Subcutaneous abdominal adipose tissue (tissue), 5 donors: ENCODE measurements around the gene LMNB1.

ENCODE experiments used
- H3K27ac ChIP-seq: one replicate; pipeline ENCODE4 v1.7.0; 2013; ENCODE audit warnings: low read depth, mild to moderate bottlenecking, inconsistent platforms, low read length, moderate library complexity
- H3K27me3 ChIP-seq, 5 donors: one replicate each; pipeline ENCODE4 v1.7.0; 2013; ENCODE audit warnings: low read length in 5 of 5, inconsistent platforms in 1 of 5; ENCODE audit not compliant: control insufficient read depth in 5 of 5, insufficient read depth in 4 of 5
- H3K36me3 ChIP-seq, 5 donors: one replicate each; pipeline ENCODE4 v1.7.0; 2013; ENCODE audit warnings: low read length in 5 of 5; ENCODE audit not compliant: control insufficient read depth in 5 of 5, insufficient read depth in 5 of 5
- H3K4me1 ChIP-seq, 5 donors: one replicate each; pipeline ENCODE4 v1.7.0; 2013; ENCODE audit warnings: low read length in 5 of 5, mild to moderate bottlenecking in 3 of 5, moderate library complexity in 1 of 5; ENCODE audit not compliant: control insufficient read depth in 5 of 5, insufficient read depth in 5 of 5
- H3K4me3 ChIP-seq, 5 donors: one replicate each; pipeline ENCODE4 v1.7.0; 2013; ENCODE audit warnings: low read length in 5 of 5, low read depth in 1 of 5
- H3K9ac ChIP-seq, 5 donors: one replicate each; pipeline ENCODE4 v1.7.0; 2013; ENCODE audit warnings: low read length in 5 of 5, mild to moderate bottlenecking in 4 of 5, moderate library complexity in 3 of 5
- H3K9me3 ChIP-seq, 5 donors: one replicate each; pipeline ENCODE4 v1.7.0; 2013; ENCODE audit warnings: low read length in 5 of 5; ENCODE audit not compliant: control insufficient read depth in 5 of 5
- donor health status: healthy.
- donor health status: healthy.
- donor health status: healthy.
- donor health status: healthy.
- donor health status: healthy.

LMNB1 gene

GRCh38 chr5:126868338-126869004, 91.5 kb downstream of the LMNB1 start:
- Histone ChIP-seq H3K36me3 (peaks cover 0 to 9% (median 2%) of the 10 kb centered on the region in 5 donors), H3K27me3 (no peaks in the 10 kb centered on the region), H3K9me3 (no peaks in the 10 kb centered on the region), H3K27ac (no peak overlapping the region), H3K4me1 (peaks cover 0 to 29% (median 22%) of the 10 kb centered on the region in 5 donors), H3K9ac (no peak overlapping the region), H3K4me3 (peak overlapping the region in 3 of 5 donors; percentile 19 to 44 (median 43))

GRCh38 chr5:126869005-126869451, 92.1 kb downstream of the LMNB1 start:
- peaks cover 0 to 9% (median 2%) of the 10 kb centered on the region in 5 donors for H3K36me3 ChIP-seq
- peaks cover 0 to 29% (median 22%) of the 10 kb centered on the region in 5 donors for H3K4me1 ChIP-seq
- H3K27ac ChIP-seq: no peak overlapping the region
- H3K9me3 ChIP-seq: no peaks in the 10 kb centered on the region
- no peak overlapping the region for H3K9ac ChIP-seq
- peak overlapping the region; percentile 19 to 54 (median 44) for H3K4me3 ChIP-seq
- H3K27me3 ChIP-seq: no peaks in the 10 kb centered on the region

- Histone ChIP-seq H3K9me3 (no peaks in the 10 kb centered on the region), H3K27me3 (no peaks in the 10 kb centered on the region), H3K27ac (no peak overlapping the region), H3K4me3 (no peak overlapping the region), H3K9ac (no peak overlapping the region), H3K36me3 (peaks cover 0 to 13% (median 3%) of the 10 kb centered on the region in 5 donors), H3K4me1 (peaks cover 0 to 29% (median 22%) of the 10 kb centered on the region in 5 donors)
Observed at GRCh38 chr5:126871441-126871840, 94.5 kb downstream of the LMNB1 start.

- Histone ChIP-seq H3K27me3 (no peaks in the 10 kb centered on the region), H3K27ac (no peak overlapping the region), H3K4me3 (no peak overlapping the region), H3K9ac (no peak overlapping the region), H3K4me1 (peaks cover 0 to 21% (median 12%) of the 10 kb centered on the region in 5 donors), H3K36me3 (peaks cover 0 to 22% (median 4%) of the 10 kb centered on the region in 5 donors), H3K9me3 (no peaks in the 10 kb centered on the region)
Observed at GRCh38 chr5:126872561-126873354, 95.8 kb downstream of the LMNB1 start.

- Histone ChIP-seq H3K4me3 (no peak overlapping the region), H3K4me1 (peaks cover 0 to 14% (median 9%) of the 10 kb centered on the region in 5 donors), H3K9ac (no peak overlapping the region), H3K9me3 (no peaks in the 10 kb centered on the region), H3K36me3 (peaks cover 0 to 25% (median 3%) of the 10 kb centered on the region in 5 donors), H3K27me3 (no peaks in the 10 kb centered on the region), H3K27ac (no peak overlapping the region)
Observed at GRCh38 chr5:126875303-126875785, 98.4 kb downstream of the LMNB1 start.

- Histone ChIP-seq H3K4me3 (no peak overlapping the region), H3K27me3 (no peaks in the 10 kb centered on the region), H3K9me3 (no peaks in the 10 kb centered on the region), H3K27ac (no peak overlapping the region), H3K9ac (no peak overlapping the region), H3K4me1 (peaks cover 0 to 14% (median 9%) of the 10 kb centered on the region in 5 donors), H3K36me3 (peaks cover 0 to 18% (median 2%) of the 10 kb centered on the region in 5 donors)
Observed at GRCh38 chr5:126877602-126878001, 100.7 kb downstream of the LMNB1 start.

GRCh38 chr5:126878085-126878484, 101.1 kb downstream of the LMNB1 start:
- H3K9ac ChIP-seq: no peak overlapping the region
- peaks cover 0 to 14% (median 9%) of the 10 kb centered on the region in 5 donors for H3K4me1 ChIP-seq
- peaks cover 0 to 18% (median 2%) of the 10 kb centered on the region in 5 donors for H3K36me3 ChIP-seq
- H3K27ac ChIP-seq: no peak overlapping the region
- no peak overlapping the region for H3K4me3 ChIP-seq
- H3K9me3 ChIP-seq: no peaks in the 10 kb centered on the region
- H3K27me3 ChIP-seq: no peaks in the 10 kb centered on the region

- Histone ChIP-seq H3K27ac (no peak overlapping the region), H3K4me1 (peaks cover 0 to 14% (median 9%) of the 10 kb centered on the region in 5 donors), H3K9me3 (no peaks in the 10 kb centered on the region), H3K9ac (no peak overlapping the region), H3K36me3 (peaks cover 0 to 18% (median 2%) of the 10 kb centered on the region in 5 donors), H3K27me3 (no peaks in the 10 kb centered on the region), H3K4me3 (no peak overlapping the region)
Observed at GRCh38 chr5:126878634-126879033, 101.7 kb downstream of the LMNB1 start.

GRCh38 chr5:126881821-126882600, 105.1 kb downstream of the LMNB1 start:
- no peaks in the 10 kb centered on the region for H3K9me3 ChIP-seq
- peaks cover 0 to 12% (median 0%) of the 10 kb centered on the region in 5 donors for H3K36me3 ChIP-seq
- H3K4me1 ChIP-seq: peaks cover 0 to 12% (median 9%) of the 10 kb centered on the region in 5 donors
- no peaks in the 10 kb centered on the region for H3K27me3 ChIP-seq
- H3K9ac ChIP-seq: no peak overlapping the region
- H3K4me3 ChIP-seq: no peak overlapping the region
- no peak overlapping the region for H3K27ac ChIP-seq
